HG03378 (cell line): ENCODE data around the gene APBB2.
A peak's percentile ranks its signal among the peaks of the same experiment; 100 is the strongest.
"Not testable (repeated sequence)": the region's sequence is repeated elsewhere in the genome, so short reads cannot be mapped to it uniquely, and the experiment has no call there.

Experiments used
- ATAC-seq: cut with Tn5 transposase; IDR thresholded peaks from one replicate; pipeline ENCODE4 v1.9.1; 2021; ENCODE audit warnings: mild to moderate bottlenecking, moderate library complexity; ENCODE audit not compliant: unreplicated experiment

Gene APBB2

GRCh38 chr4:40840255-40840984, 373.9 kb downstream of the APBB2 start:
- peak; percentile 36 for ATAC-seq

GRCh38 chr4:40838742-40839141, 375.6 kb downstream of the APBB2 start:
- ATAC-seq: no peak

GRCh38 chr4:40837094-40837870, 377.1 kb downstream of the APBB2 start:
- no peak for ATAC-seq

GRCh38 chr4:40833212-40833611, 381.1 kb downstream of the APBB2 start:
- ATAC-seq: no peak

- ATAC-seq: no peak
Observed at GRCh38 chr4:40832175-40832574, 382.2 kb downstream of the APBB2 start.

- ATAC-seq: no peak
Observed at GRCh38 chr4:40831146-40831907, 383.0 kb downstream of the APBB2 start.

GRCh38 chr4:40829586-40829985, 384.8 kb downstream of the APBB2 start:
- ATAC-seq: no peak

GRCh38 chr4:40828661-40829060, 385.7 kb downstream of the APBB2 start:
- no peak for ATAC-seq

GRCh38 chr4:40827758-40828157, 386.6 kb downstream of the APBB2 start:
- no peak for ATAC-seq

- ATAC-seq: no peak
Observed at GRCh38 chr4:40826821-40827220, 387.5 kb downstream of the APBB2 start.

- ATAC-seq: no peak
Observed at GRCh38 chr4:40825014-40825838, 389.1 kb downstream of the APBB2 start.

GRCh38 chr4:40822420-40823166, 391.7 kb downstream of the APBB2 start:
- no peak for ATAC-seq

- ATAC-seq: no peak
Observed at GRCh38 chr4:40820101-40820500, 394.2 kb downstream of the APBB2 start.

GRCh38 chr4:40817157-40817556, 397.2 kb downstream of the APBB2 start:
- not testable (repeated sequence) for ATAC-seq

- ATAC-seq: no peak
Observed at GRCh38 chr4:40812856-40813255, 401.5 kb downstream of the APBB2 start.

- ATAC-seq: no peak
Observed at GRCh38 chr4:40812386-40812785, 402.0 kb downstream of the APBB2 start.

GRCh38 chr4:40811956-40812355, 402.4 kb downstream of the APBB2 start:
- ATAC-seq: no peak

- ATAC-seq: no peak
Observed at GRCh38 chr4:40808926-40809457, 405.4 kb downstream of the APBB2 start.

- ATAC-seq: no peak
Observed at GRCh38 chr4:40804598-40804997, 409.7 kb downstream of the APBB2 start.

GRCh38 chr4:40800064-40800463, 414.3 kb downstream of the APBB2 start:
- ATAC-seq: peak; percentile 71
